ENCODE results near the gene AQP12B.

- TF ChIP-seq CTCF (IDR thresholded peaks at IDR 0.05) (no peak), POLR2A (IDR thresholded peaks at IDR 0.05) (no peak)
Observed at GRCh38 chr2:240722376-240722775, 39.7 kb upstream of the AQP12B start.
